SW 1271 (cell line): ENCODE measurements around the gene PLCD4.

Experiments
- DNase-seq, 2 experiments: peaks; one replicate each; lab custom pipeline; 2025; lab: John Stamatoyannopoulos, UW

Gene PLCD4

DNA sequence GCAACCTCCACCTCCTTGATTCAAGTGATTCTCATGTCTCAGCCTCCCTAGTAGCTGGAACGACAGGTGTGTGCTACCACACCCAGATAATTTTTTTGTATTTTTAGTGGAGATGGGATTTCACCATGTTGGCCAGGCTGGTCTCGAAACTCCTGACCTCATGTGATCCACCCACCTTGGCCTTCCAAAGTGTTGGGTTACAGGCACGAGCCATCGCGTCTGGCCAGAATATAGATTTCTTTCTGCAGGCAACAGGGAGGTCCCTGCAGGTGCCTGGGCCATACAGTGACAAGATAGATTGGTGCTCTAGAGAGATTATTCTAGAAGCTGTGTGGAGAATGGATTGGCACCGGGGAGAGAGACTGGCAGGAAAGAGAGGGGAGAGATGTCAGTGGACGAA, 13.3 kb downstream of the PLCD4 start:
- DNase-seq, result no peak

DNA sequence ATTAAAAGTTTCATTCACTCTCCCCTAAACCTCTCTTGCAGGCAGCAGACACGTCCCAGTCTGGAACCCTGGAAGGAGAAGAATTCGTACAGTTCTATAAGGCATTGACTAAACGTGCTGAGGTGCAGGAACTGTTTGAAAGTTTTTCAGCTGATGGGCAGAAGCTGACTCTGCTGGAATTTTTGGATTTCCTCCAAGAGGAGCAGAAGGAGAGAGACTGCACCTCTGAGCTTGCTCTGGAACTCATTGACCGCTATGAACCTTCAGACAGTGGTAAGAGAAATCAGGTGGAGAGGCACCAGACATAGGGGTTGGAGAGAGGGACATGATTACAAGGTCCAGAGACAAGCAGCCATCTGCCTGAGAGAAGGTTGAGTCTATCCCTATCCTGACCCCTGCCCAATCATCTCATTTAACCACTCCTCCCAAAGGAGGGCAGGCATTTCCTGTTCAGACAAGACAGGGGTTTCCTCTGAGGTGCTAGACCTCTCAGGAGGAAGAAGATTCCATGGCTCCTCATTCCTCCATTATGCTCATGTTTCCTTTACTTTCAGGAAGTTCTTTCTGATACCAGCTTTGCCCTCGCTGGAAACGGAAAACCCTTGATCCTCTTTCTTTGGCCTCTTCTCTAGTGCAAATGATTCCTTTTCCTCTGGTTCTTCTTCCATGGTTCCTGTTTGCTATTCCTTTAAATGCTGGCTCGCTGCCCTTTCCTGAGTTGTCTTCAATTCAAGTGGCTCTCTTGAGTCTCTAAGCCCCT, 15.1 kb downstream of the PLCD4 start:
- no peak for DNase-seq

DNA sequence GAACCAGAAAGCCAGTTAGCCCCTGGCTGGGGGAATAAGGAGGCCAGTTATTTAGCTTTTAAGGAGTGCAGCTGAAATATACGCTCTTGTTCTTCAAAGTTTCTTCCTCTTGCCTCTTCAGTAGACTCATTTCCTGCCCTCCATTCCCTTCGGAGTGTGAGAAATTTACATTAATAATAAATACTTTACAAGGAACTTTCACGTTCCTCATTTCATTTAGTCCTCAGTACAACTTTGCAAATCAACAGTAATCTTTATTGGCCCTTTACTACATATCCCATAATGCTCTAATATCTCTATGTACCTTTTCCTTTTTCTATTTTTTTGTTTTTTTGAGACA, 15.6 kb downstream of the PLCD4 start:
- DNase-seq, result no peak

DNA sequence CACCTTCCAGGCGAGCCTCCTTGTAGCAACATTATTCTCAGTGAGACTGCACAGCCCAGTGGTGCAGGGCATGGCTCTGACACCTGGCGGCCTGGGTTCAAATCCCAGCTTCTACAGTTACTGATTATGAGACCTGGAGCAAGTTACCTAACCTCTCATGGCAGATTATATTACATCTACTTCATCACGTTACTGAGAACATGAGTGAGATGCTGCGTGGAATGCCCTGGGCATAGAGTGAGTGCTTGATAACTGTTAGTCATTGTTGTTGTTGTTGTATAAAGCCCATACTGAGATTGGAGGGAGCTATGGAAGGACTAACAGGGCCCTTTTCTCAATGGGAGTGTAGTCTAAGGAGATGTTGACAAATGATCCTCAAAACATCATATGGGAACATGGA, 18.7 kb downstream of the PLCD4 start:
- no peak for DNase-seq

DNA sequence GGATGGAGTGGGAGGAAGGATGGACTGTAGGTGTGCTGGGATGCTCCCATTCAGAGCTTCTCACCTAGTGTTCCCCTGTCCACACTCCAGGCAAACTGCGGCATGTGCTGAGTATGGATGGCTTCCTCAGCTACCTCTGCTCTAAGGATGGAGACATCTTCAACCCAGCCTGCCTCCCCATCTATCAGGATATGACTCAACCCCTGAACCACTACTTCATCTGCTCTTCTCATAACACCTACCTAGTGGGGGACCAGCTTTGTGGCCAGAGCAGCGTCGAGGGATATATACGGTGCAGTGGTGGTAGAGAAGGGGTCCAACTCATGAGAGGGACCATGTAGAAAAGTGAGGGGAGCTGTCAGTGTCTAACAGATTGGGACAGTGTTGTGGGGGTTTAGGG, 20.2 kb downstream of the PLCD4 start:
- no peak for DNase-seq

DNA sequence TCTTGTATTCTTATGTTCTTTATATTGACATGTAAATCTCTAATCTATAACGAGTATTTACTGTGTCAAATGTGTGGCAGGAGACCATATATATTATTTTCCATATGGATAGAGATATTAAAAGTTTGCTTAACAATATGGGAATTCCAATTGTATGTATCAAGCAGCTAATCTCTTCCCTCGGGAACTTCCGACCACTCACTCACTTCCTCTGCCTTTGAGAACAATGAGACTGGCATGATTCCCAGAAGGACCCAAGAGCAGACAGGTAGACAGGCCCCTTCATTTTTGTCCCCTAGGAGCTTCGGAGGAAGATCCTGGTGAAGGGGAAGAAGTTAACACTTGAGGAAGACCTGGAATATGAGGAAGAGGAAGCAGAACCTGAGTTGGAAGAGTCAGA, 24.1 kb downstream of the PLCD4 start:
- DNase-seq, result peak in 1 of 2 experiments; percentile 32

DNA sequence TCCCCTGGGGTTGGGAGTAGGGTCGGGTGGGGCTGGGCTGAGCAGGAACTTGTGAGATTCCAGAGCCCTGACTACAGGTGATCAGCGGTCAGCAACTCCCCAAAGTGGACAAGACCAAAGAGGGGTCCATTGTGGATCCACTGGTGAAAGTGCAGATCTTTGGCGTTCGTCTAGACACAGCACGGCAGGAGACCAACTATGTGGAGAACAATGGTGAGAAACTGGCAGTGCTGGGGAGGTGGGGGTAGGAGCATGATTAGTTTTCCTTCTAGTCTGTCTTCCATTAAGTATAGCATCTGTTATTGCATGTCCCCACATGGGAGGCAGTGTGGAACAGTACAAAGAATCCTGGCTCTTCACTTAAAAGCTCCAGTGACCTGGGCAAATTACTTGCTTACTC, 28.0 kb downstream of the PLCD4 start:
- DNase-seq, result no peak

DNA sequence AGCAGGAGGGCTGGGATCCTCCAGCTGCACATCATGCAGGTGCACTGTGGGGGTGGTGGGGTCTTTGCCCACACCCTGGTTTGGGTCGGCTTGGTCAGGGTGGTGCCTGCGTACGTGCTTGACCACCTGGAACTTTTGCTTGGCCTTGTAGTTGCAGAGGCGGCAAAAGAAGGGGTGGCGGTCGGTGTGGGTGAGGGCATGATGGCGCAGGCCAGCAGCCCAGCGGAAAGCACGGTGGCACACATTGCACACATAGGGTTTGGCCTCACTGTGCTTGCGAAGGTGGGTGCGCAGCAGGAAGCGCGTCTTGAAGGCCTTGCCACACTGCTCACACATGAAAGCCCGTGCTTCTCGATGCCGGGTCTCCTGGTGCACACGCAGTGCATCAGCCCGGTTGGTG, 30.7 kb downstream of the PLCD4 start:
- no peak for DNase-seq

DNA sequence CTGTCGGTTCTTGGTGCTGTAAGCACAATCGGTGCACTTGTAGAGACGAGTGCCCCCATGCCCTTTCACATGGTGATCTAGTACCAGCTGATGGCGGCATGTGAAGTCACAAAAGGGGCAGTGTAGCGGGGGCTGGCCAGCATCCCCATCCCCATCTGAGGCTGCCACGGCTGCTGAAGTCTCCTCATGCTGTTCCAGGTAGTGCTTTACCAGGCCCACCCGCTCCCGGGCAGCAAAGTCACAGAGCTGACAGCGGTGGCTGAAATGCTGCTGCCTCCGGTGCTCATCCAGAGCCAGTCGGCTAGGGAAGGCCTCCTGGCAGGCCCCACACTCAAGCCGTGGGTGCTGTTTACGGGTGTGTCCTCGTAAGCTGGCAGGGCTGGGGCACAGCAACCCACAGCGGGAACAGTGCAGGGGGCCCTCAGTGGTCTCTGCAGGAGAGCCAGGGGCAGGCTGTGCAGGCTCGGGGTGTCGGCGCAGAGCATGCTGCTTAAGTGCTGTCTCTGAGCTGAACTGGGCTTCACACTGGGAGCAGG, 34.5 kb downstream of the PLCD4 start:
- no peak for DNase-seq

DNA sequence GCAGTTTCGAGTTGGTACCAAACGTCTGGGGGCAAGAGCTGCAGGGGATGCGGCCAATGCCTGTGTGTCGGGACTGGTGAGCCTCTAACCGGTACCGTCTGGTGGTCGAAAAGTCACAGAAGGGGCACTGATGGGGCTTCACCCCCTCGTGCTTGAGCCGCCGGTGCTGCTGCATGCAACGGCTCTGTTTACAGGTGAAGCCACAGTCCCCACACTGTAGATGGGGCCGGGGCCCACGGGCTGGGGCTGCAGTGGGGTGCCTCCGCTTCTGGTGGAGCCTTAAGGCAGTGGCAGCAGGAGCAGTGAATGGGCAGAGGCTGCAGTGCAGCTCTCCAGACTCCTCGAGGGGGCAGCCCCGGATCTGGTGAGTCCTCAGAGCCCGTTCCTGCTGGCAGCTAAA, 35.1 kb downstream of the PLCD4 start:
- DNase-seq, result no peak

DNA sequence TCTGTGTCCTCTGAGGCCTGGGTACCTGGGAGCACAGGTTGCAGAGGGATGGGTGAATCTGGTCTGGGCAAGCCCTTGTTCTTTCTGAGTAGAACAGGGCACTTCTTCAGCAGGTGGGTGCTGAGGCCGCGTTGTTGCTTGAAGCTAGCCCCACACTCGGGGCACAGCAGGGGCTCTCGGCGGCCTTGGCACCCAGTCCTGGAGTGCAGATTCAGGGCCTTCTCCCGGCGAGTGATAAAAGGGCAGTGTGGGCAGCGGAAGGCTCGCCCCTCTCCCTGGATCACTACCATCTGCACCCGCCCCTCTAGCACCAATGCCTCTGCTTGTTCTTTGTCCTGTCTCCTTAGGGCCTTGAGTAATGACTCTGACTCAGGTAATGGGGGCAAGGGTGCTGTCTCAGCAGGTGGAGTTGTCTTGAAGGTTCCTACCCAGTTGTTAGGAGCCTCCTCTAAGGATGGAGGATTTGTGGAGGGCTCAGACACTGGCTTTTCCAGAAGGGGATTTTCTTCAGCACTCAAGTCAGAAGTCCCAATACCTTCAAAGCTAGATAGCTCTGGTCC, 36.1 kb downstream of the PLCD4 start:
- no peak for DNase-seq

DNA sequence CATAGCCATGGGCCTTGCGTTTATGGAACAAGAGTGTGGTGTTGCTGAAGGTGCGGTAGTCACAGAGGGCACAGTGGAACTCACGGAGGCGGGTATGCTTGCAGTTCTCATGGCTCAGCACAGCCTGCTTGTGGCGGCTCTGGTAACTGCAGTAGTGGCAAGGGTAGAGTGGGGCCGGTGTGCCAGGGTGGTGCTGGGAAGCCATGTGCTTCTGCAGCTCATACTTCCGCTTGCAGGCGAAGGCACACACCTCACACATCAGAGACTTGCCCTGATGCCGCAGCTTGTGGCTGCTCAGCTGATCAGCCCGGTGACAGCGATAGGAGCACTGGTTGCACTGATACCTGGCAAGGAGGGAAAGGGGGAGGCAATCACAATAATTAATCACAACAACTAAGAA, 37.0 kb downstream of the PLCD4 start:
- no peak for DNase-seq

DNA sequence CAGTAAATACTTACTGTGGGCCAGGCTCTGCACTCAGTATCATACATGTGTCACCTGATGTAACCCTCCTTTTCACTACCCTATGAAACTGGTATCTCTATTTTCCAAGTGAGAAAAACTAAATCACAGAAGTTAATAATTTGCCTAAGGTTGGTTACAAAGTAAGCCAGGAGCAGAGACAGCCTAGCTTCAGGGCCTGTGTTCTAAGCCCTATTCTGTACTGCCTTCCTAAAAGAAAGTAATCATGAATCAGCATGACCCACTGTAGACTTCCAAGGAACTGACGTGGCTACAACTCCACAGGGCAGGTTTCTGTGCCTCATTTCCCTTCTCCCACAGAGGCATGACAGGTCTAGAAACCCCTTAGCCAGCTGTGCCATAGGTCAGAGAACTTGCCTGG, 37.4 kb downstream of the PLCD4 start:
- DNase-seq, result no peak

DNA sequence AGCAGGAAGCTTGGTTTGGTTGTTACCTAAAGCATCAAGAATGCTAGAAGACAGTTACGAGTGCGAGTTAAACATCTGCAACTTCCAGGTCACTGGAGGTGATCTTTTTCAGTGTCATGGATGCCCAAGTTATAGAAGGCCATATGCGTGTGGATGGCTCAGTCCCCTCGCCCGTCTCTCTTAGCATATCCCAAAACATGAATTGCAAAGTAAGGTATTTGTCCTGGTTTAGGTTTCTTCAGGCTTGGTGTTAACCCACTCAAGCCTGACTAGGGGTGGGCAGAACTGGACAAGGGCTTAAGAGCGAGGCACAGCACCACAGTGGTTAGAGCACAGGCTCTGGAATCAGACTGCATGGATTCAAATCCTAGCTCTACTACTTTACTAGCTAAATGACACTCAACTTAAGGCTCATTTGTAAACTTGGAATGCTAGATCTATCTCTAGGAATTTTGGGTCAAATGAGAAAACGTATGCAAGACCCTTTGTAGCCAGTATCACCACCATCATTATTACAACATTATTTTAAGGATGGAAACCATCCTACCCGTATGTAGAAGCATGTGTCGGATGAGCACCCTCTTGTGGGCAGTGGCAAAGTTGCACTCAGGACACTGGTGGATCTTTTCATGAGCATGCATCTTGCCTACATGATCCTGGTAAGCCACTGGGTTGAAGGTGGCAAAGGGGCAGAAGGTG, 40.5 kb downstream of the PLCD4 start:
- DNase-seq, result peak; percentile 6 to 41

DNA sequence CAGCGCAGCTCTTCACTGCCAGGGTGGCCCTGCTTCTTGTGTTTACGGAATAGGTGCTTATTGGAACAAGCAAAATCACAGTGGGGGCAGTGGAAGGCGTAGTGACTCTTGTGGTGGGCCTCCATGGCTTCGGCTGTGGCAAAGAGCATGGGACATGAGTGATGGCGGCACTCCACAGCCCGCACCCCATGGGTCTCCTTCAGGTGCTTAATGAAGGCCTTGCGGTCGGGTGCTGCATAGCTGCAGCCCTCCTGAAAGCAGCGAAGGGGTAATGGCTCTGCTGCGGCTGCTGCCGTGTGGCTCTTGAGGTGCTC, 41.0 kb downstream of the PLCD4 start:
- no peak for DNase-seq

DNA sequence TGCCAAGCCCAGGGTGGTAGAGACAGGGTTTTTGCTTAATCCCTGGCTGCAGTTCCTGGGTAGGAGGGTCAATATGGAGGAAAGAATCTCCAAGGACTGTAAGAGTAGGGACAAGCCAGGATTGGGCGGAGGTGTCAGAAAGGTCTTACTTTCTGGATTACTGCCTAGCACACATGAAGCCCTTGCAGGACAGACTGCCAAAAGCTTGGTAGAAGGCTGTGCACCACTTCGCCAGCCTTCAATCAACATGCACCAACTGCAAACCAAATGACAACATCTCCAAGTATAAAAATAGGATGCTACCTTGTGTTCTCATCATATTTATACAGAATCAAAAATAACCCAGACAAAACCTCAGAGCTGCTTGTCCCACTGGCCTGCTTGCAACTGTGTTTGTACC, 48.1 kb downstream of the PLCD4 start:
- DNase-seq, result no peak

DNA sequence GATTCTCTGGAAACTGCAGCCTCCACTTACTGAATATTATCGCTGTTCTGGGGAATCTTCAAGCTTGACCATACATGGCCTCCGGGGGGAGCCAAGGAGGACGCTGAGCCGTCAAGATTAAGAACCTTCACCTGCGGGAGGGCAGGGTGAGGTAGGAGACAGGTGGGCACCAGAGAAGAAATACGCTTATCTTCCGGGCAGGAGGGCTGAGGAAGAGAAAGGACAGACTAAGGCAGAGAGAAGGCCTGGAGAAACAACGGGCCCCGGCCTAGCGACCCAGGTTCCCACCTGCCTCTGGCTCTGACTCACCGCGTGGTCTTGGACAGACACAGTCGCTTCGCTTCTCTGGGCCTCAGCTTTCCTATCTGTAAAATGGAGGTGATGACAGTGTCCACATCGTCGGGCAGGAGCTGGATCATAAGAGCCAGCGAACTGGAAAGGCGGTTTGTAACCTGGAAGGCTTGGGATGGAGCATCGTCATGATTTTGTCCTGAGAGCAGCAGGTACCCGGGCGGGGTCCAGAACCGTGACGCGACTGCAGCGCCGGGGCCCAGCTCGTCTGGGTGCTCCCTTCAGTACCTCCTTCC, 51.1 kb downstream of the PLCD4 start:
- DNase-seq, result peak; percentile 23 to 60

DNA sequence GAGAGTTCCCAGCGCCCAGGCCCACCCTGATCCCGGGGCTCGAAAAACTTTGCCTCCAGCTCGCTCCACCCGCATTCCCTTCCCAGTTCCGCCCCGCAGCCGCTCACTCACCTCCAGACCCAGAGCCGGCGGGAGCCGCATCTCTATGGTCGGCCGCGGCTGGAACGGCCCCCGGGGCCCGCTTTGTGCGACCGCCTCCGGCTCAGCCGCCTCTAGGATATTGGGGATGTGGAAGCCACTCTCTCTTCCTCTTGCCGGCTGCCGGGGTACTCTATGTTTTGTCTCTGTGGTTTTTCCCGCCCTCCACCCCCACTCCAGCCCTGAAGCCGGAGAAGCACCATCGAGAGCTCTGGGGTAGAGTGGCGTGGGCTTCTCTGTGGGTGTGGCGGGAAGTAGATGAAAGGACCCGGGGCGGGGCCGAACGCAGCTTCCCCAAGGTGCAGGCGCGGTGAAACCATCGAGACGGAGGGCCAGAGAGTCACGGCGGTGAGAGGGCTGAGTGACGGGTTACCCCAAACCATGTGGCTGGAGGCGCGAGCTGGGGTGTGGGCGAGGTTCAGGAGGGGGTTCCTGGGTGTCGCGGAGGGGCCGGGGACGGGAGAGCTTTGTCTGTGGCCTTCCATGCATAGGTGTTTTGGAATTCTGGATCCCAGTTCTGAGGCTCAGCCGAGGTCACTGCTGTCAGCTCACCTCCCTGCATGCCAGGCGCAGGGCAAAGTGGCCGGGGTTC, 51.7 kb downstream of the PLCD4 start, which contains the start of the genes BCS1L and ZNF142:
TSS of gene BCS1L (plus strand) at position 426 of the 730 bp plus-strand sequence. CDS start 1,305 bp downstream, outside the sequence.
TSS of gene ZNF142 (minus strand) at position 366 of the 730 bp plus-strand sequence. CDS start 3,194 bp downstream, outside the sequence.
- peak; percentile 75 to 90 for DNase-seq

DNA sequence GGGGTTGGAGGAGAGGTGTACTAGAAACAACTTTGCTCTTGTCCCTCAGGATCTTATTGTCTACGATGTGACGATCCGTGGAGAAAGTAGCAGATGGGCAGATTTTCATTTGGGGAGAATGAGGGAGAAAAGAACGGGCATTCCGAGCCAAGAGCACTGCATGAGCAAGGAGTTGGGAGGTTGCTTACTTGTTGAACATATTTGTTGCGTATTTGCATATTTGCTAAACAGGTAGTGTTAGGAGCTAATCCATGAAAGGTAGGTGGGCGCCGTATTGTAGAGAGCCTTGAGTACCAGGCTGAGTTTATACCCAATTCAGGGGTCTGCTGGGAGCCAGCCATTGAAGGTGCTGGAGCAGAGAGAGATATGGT, 52.3 kb downstream of the PLCD4 start:
- DNase-seq, result no peak

DNA sequence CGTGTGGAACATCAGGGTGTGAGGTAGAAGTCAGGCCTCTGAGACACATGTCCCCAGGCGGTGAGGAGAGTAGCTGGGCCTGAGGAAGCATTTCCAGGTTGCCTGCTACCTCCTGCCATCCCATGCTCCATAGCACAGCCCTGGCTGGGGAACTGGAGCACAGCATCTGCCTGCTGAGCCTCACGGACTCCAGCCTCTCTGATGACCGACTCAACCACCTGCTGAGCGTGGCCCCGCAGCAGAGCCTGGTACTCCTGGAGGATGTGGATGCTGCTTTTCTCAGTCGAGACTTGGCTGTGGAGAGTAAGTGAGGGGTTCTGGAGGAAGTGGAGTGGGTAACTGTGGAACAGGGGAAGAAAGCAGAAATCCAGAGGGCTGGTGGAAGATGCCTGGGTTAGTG, 54.7 kb downstream of the PLCD4 start:
- DNase-seq, result no peak

DNA sequence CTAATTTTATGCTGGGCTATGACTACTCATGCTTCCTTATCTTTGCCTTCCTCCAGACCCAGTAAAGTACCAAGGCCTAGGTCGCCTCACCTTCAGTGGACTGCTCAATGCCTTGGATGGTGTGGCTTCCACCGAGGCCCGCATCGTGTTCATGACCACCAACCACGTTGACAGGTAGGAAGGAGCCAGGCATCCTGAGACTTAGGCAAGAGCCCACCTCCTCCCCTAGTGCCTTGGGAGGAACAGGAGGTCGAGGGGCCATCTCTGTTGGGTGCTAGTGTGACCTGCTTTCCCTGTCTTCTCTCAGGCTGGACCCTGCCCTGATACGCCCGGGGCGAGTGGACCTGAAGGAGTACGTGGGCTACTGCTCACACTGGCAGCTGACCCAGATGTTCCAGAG, 55.1 kb downstream of the PLCD4 start:
- no peak for DNase-seq

DNA sequence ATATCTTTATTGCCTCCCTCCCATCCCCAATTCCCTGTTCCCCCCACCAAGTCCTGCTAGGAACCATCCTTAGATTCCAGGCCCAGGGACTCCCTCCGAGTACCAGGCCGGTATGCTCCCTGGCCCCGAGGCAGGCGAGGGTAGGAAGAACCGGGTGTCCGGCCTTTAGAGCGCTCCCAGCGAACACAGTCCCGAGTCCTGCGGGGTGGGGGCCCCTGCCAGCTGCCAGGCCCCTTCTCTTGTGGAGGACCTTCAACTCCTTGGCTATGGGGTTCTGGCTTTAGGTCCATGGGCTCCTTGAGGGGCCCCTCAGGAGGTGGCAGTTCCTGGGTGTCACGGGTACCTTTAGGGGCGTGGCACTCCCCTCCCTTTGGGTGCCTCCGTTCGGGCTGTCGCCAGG, 56.2 kb downstream of the PLCD4 start:
- no peak for DNase-seq
